Panc1 (cell line): ENCODE measurements around the gene PCYT2. TPM values are rescaled to one million over a fixed set of nuclear protein-coding genes. Genes with fewer than 3 reads are reported as not detected.

Experiments
- ATAC-seq: fragments of 200-7000 bp; cut with Tn5 transposase; 2 replicates; pipeline ENCODE4 v1.9.1; 2020; ENCODE audit warnings: mild to moderate bottlenecking, moderate library complexity
- BruUV-seq: library from RNA; stranded (reverse); fragments of 400-500 nt; replicated peaks from 2 replicates; lab custom pipeline; 2021; lab: Mats Ljungman, UMichigan
- CTCF ChIA-PET: fragments of 300-600 bp; sonication (Branson Sonifier 250); formaldehyde crosslinking; loops from one replicate; lab custom pipeline; 2022; ENCODE audit warnings: antibody characterized with exemption; lab: Charles Lee
- POLR2A ChIA-PET: fragments of 300-600 bp; sonication (Branson Sonifier 250); formaldehyde crosslinking; loops from one replicate; lab custom pipeline; 2022; ENCODE audit warnings: antibody characterized with exemption; lab: Charles Lee
- DNase-seq: peaks from one replicate; pipeline ENCODE4 v3.0.0-alpha.2; 2010; ENCODE audit warnings: low read depth, low spot score
- H3K27ac ChIP-seq: 2 replicates; pipeline ENCODE4 v1.5.1; 2011; ENCODE audit warnings: mild to moderate bottlenecking, low read length, inconsistent platforms
- H3K27me3 ChIP-seq: fragments of 200-500 bp; sonication (Bioruptor generic); 2 replicates; pipeline ENCODE4 v1.6.0; 2014; ENCODE audit warnings: low read length, inconsistent platforms; ENCODE audit not compliant: control insufficient read depth, insufficient read depth
- H3K36me3 ChIP-seq: fragments of 200-500 bp; sonication (Bioruptor generic); 2 replicates; pipeline ENCODE4 v1.5.1; 2014; ENCODE audit warnings: inconsistent platforms, mild to moderate bottlenecking, low read length, moderate library complexity; ENCODE audit not compliant: control insufficient read depth, insufficient read depth
- H3K4me1 ChIP-seq: 2 replicates; pipeline ENCODE4 v1.5.1; 2011; ENCODE audit warnings: inconsistent platforms, mild to moderate bottlenecking, low read length, moderate library complexity; ENCODE audit not compliant: control insufficient read depth, insufficient read depth
- H3K4me3 ChIP-seq, 2 experiments: 2 replicates each; pipeline ENCODE4 v1.5.1; 2011 to 2012; ENCODE audit warnings: low read depth in 2 of 2, low read length in 2 of 2, mild to moderate bottlenecking in 2 of 2, inconsistent platforms in 1 of 2, moderate library complexity in 1 of 2
- H3K9me3 ChIP-seq: fragments of 200-500 bp; sonication (Bioruptor generic); 2 replicates; pipeline ENCODE4 v1.5.1; 2014; ENCODE audit warnings: low read depth, mild to moderate bottlenecking, inconsistent platforms, low read length, moderate library complexity; ENCODE audit not compliant: control insufficient read depth, insufficient read depth
- POLR2AphosphoS5 ChIP-seq: IDR thresholded peaks from 2 replicates; pipeline ENCODE4 v1.6.1; 2012; ENCODE audit warnings: mild to moderate bottlenecking, low read depth, low read length, moderate library complexity
- SIN3A ChIP-seq: IDR thresholded peaks from 2 replicates; pipeline ENCODE4 v1.6.1; 2012; ENCODE audit warnings: low read depth, mild to moderate bottlenecking, low read length, moderate library complexity, borderline replicate concordance; ENCODE audit not compliant: insufficient read depth
- TCF7L2 ChIP-seq: IDR thresholded peaks from 2 replicates; pipeline ENCODE4 v1.6.1; 2011; ENCODE audit warnings: mild to moderate bottlenecking, low read depth, low read length, inconsistent platforms
- in situ Hi-C: cut with HindIII; loops from 2 replicates; pipeline ENCODE4 v1.10.0; 2016; ENCODE audit warnings: low sequenced_read_pairs, low pct_unique_long_range_greater_than_20kb
- intact Hi-C: fragments of 100-400 bp; cut with micrococcal nuclease; formaldehyde crosslinking; loops from one replicate; pipeline ENCODE4 v1.10.0; 2022; ENCODE audit not compliant: unreplicated experiment
- total RNA-seq: library from RNA; stranded (reverse); gene quantifications from one replicate; pipeline ENCODE4 v1.2.1, GENCODE V29; 2021; ENCODE audit not compliant: unreplicated experiment
- TF ChIP-seq, protein P1 (sequence below), 2 experiments: IDR thresholded peaks; 2 replicates each; pipeline ENCODE4 v1.6.1; 2011 to 2012; ENCODE audit warnings: low read depth in 2 of 2, control low read depth in 1 of 2, low read length in 1 of 2, mild to moderate bottlenecking in 1 of 2, moderate library complexity in 1 of 2; ENCODE audit not compliant: insufficient read depth in 1 of 2
- TF ChIP-seq, protein P2 (sequence below): fragments of 450-650 bp; IDR thresholded peaks from 2 replicates; pipeline ENCODE4 v1.5.1; 2017; ENCODE audit warnings: mild to moderate bottlenecking

The PCYT2 gene
- total RNA-seq, 1 experiment from 2014 or later = 91.2 TPM

DNA sequence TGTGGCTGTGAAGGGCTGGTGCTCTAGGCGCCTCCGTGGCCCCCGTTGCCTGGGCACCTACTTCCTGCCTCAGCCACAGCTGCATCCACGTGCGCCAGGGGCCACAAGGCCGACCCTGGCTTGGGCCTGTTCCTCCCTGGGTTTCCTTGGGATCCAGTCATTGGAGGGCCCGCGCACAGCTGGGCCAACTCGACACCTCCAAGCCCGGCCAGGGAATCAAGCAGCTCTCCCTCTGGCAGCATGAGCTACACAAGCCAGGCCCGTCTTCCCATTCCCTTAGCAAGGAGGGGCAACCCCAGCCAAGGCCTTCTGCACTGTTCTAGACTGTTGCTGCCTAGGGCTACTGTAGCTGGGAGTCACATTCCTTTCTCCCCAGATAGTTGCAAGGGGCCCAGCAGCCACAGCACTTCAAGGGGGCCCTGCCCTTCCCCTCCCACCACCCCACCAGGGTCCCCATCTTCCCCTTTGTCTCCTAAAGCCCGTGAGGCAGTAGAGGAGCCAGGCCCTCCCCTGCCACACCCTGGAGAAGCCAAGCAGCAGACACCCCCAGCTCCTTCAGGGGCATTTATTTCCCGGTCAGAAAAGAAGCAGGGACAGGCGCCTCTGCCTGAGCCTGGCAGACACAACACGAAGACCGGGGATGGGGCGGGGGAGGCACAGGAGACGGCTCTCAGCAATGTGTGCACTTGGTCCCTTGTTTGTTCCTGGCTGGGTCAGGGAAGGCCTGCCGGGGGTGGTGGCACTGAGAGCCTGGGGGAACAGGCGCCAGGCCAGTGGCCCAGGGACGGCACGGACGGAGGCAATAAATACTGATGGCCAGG lies 43.8 kb downstream of the PCYT2 start:
- CTCF ChIA-PET = interaction anchor here (1.0 kb wide), 1 partner anchor 60 kb away, joined by 3 read pairs; no protein-coding TSS in a partner anchor
- in situ Hi-C loops = no loop called here
- ATAC-seq (peak; percentile 40), DNase-seq (no peak)
- H3K27me3 ChIP-seq = no peaks in the 10 kb centered on the region
- H3K4me1 ChIP-seq = peaks cover 62% of the 10 kb centered on the region
- POLR2A ChIA-PET = interaction anchor here (0.6 kb wide), 1 partner anchor 153 kb away, joined by 3 read pairs; no protein-coding TSS in a partner anchor
- H3K27ac ChIP-seq = peak overlapping the region; percentile 90
- H3K36me3 ChIP-seq = peaks cover 9% of the 10 kb centered on the region; the same call in 1 of the 2 replicates
- no peaks in the 10 kb centered on the region for H3K9me3 ChIP-seq
- no TSS peak for BruUV-seq
- H3K4me3 ChIP-seq = no peak overlapping the region
- intact Hi-C loops = loop anchor here (10.0 kb wide), 1 partner anchor 157 kb away; the partner anchor contains the start of genes CENPX and LRRC45
- TF ChIP-seq SIN3A (no peak; the same call in none of the 2 replicates), POLR2AphosphoS5 (peak; percentile 71), TCF7L2 (no peak; the same call in 1 of the 2 replicates)
- TF ChIP-seq, protein P1, sequence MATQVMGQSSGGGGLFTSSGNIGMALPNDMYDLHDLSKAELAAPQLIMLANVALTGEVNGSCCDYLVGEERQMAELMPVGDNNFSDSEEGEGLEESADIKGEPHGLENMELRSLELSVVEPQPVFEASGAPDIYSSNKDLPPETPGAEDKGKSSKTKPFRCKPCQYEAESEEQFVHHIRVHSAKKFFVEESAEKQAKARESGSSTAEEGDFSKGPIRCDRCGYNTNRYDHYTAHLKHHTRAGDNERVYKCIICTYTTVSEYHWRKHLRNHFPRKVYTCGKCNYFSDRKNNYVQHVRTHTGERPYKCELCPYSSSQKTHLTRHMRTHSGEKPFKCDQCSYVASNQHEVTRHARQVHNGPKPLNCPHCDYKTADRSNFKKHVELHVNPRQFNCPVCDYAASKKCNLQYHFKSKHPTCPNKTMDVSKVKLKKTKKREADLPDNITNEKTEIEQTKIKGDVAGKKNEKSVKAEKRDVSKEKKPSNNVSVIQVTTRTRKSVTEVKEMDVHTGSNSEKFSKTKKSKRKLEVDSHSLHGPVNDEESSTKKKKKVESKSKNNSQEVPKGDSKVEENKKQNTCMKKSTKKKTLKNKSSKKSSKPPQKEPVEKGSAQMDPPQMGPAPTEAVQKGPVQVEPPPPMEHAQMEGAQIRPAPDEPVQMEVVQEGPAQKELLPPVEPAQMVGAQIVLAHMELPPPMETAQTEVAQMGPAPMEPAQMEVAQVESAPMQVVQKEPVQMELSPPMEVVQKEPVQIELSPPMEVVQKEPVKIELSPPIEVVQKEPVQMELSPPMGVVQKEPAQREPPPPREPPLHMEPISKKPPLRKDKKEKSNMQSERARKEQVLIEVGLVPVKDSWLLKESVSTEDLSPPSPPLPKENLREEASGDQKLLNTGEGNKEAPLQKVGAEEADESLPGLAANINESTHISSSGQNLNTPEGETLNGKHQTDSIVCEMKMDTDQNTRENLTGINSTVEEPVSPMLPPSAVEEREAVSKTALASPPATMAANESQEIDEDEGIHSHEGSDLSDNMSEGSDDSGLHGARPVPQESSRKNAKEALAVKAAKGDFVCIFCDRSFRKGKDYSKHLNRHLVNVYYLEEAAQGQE (IDR thresholded peaks at IDR 0.05; ENCODE audit: insufficient read depth in 1 of 2, low read depth in 2 of 2, low read length in 1 of 2) = no peak; a peak in 1 of 4 replicates

DNA sequence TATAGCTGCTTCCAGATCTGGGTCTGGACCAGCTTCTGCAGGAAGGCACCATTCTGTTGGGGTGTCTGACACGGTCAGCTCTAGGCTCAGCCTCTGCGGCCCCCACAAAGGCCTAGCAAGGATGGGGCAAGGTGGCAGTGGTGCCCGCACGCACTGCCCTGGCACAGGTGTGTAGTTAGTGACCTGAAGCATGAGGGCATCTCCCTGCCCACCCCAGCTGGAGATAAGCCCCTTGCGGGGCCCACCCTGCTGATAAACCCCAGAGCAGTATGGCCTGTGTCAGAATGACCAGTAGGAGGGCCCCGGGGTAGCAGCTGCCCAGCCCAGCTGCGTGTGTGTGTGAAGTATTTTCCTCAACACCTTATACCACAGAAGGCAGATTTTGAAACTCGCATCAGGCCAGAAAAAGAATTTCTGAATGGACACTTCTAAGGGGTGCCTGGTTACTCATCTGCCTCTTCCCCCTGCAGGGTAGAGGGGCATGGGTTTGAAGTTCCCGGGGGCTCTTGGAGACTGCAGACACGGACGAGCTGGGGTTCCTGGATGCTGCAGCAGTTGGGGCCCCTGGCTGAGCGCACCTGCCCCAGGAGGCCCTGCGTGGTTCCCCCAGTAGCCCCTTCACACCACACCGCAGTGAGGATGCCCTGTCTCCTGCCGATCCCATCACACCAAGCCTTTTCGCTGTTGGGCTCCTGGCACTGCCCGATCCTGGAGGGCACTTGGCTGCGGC lies 44.6 kb downstream of the PCYT2 start:
- Histone ChIP-seq H3K36me3 (peaks cover 9% of the 10 kb centered on the region; the same call in 1 of the 2 replicates), H3K9me3 (no peaks in the 10 kb centered on the region), H3K4me3 (no peak overlapping the region), H3K4me1 (peaks cover 57% of the 10 kb centered on the region), H3K27me3 (no peaks in the 10 kb centered on the region), H3K27ac (peak overlapping the region; percentile 90)
- intact Hi-C loops (loop anchor here (10.0 kb wide), 1 partner anchor 158 kb away; the partner anchor contains the start of genes CENPX and LRRC45), in situ Hi-C loops (no loop called here)
- CTCF ChIA-PET = interaction anchor here (1.0 kb wide), 1 partner anchor 59 kb away, joined by 3 read pairs; no protein-coding TSS in a partner anchor
- POLR2A ChIA-PET = no interaction called here
- BruUV-seq = no TSS peak
- ATAC-seq (no peak), DNase-seq (no peak)
- TF ChIP-seq, protein P1 (IDR thresholded peaks at IDR 0.05; ENCODE audit: insufficient read depth in 1 of 2, low read depth in 2 of 2, low read length in 1 of 2) = 0 out of 4 replicates have a peak, but pooled peaks of 1 of the 2 experiments have one; percentile 14
- TF ChIP-seq, protein P2, sequence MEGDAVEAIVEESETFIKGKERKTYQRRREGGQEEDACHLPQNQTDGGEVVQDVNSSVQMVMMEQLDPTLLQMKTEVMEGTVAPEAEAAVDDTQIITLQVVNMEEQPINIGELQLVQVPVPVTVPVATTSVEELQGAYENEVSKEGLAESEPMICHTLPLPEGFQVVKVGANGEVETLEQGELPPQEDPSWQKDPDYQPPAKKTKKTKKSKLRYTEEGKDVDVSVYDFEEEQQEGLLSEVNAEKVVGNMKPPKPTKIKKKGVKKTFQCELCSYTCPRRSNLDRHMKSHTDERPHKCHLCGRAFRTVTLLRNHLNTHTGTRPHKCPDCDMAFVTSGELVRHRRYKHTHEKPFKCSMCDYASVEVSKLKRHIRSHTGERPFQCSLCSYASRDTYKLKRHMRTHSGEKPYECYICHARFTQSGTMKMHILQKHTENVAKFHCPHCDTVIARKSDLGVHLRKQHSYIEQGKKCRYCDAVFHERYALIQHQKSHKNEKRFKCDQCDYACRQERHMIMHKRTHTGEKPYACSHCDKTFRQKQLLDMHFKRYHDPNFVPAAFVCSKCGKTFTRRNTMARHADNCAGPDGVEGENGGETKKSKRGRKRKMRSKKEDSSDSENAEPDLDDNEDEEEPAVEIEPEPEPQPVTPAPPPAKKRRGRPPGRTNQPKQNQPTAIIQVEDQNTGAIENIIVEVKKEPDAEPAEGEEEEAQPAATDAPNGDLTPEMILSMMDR = no peak
